Sigmoid colon (tissue), 7 donors: ENCODE data around the gene KIF5C. TPM values are rescaled to one million over a fixed set of nuclear protein-coding genes. Genes with fewer than 3 reads are reported as not detected.

Source experiments
- DNase-seq: peaks from one replicate; pipeline ENCODE4 v3.0.0-alpha.2; 2019
- H3K27ac ChIP-seq, 4 donors: fragments of 200-600 bp; sonication (generic); one replicate each; pipeline ENCODE4 v1.5.1; 2016 to 2019; ENCODE audit warnings: mild to moderate bottlenecking in 1 of 4
- H3K27me3 ChIP-seq, 3 donors: fragments of 200-600 bp; sonication (generic); one replicate each; pipeline ENCODE4 v1.5.1; 2019; ENCODE audit warnings: mild to moderate bottlenecking in 1 of 3
- H3K36me3 ChIP-seq, 4 donors: fragments of 200-600 bp; sonication (generic); one replicate each; pipeline ENCODE4 v1.5.1; 2016 to 2019
- H3K4me1 ChIP-seq, 4 donors: fragments of 200-600 bp; sonication (generic); one replicate each; pipeline ENCODE4 v1.5.1; 2017 to 2019
- H3K4me3 ChIP-seq, 4 donors: fragments of 200-600 bp; sonication (generic); one replicate each; pipeline ENCODE4 v1.5.1; 2017 to 2019; ENCODE audit warnings: mild to moderate bottlenecking in 2 of 4, moderate library complexity in 1 of 4
- H3K9me3 ChIP-seq, 4 donors: fragments of 200-600 bp in 3 of 4; sonication (generic) in 3 of 4; one replicate each; pipeline versions ENCODE4 v1.5.1 to v1.6.1; 2013 to 2019
- CTCF ChIP-seq, 4 experiments: fragments of 450-650 bp in 3 of 4; fragments of 200-600 bp in 1 of 4; IDR thresholded peaks; one replicate each; pipeline ENCODE4 v1.5.1; 2016 to 2019; ENCODE audit warnings: antibody characterized with exemption in 4 of 4, mild to moderate bottlenecking in 3 of 4, moderate library complexity in 2 of 4
- EP300 ChIP-seq, 4 donors: sonication (generic); formaldehyde crosslinking; IDR thresholded peaks; one replicate each; pipeline ENCODE4 v1.6.1; 2017; ENCODE audit warnings: antibody characterized with exemption in 4 of 4
- POLR2A ChIP-seq, 2 donors: fragments of 450-650 bp; IDR thresholded peaks; one replicate each; pipeline ENCODE4 v1.6.1; 2016; ENCODE audit warnings: antibody characterized with exemption in 2 of 2, mild to moderate bottlenecking in 2 of 2, moderate library complexity in 2 of 2
- POLR2AphosphoS5 ChIP-seq, 4 donors: sonication (generic); formaldehyde crosslinking; IDR thresholded peaks; one replicate each; pipeline ENCODE4 v1.6.1; 2017; ENCODE audit warnings: antibody characterized with exemption in 4 of 4
- WGBS, 2 donors: extraction: QIAGEN DNeasy Blood & Tissue Kit; methylation state at CpG; one replicate each; pipeline ENCODE4 v1.1.7; 2013; 5-methylcytosine and 5-hydroxymethylcytosine counted together
- intact Hi-C: fragments of 100-400 bp; cut with DNase I; formaldehyde crosslinking; loops from one replicate; pipeline ENCODE4 v1.15.1; 2023
- polyA plus RNA-seq, 3 donors: library from polyadenylated mRNA; stranded (reverse); fragments of 200-250 nt; gene quantifications; one replicate each; pipeline ENCODE4 v1.2.3, GENCODE V29; 2013
- total RNA-seq, 4 donors: library from RNA; depleted of rRNA; stranded (reverse); fragments of >200 nt; gene quantifications; one replicate each; pipeline ENCODE4 v1.1.0, GENCODE V29; 2016
- donor health status: healthy with polysubstance abuse.
- donor health status: Bipolar disorder and iron deficiency.
- donor health status: healthy.

Gene KIF5C
- total and polyA plus RNA-seq, 7 donors, result 0.23 to 11.1 (median 7.3) TPM

DNA sequence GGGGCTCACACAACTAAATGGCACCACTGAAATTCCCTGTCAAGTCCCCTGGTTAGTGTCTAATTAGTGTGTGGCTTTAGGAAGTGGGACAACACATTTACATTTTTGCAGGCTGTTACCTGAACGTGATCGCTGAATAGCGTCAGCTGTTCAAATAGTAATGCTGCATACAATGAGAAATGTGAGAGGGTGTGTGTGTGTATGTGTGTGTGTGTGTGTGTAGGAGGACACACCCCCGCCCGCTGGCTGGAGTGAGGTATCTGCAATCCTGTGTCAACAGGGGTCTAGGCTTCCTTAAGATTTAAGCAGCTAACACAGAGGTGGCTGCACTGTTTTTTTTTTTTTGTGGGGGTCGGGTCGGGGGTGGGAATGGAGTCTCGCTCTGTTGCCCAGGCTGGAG lies 158.7 kb downstream of the KIF5C start:
- Histone ChIP-seq H3K9me3 (no peaks in the 10 kb centered on the region), H3K36me3 (no peaks in the 10 kb centered on the region), H3K4me1 (peaks cover 0 to 5% (median 5%) of the 10 kb centered on the region in 4 donors), H3K27me3 (peaks cover 0 to 36% (median 10%) of the 10 kb centered on the region in 3 donors), H3K27ac (no peak overlapping the region), H3K4me3 (no peak overlapping the region)
- WGBS, 2 donors, result 29 to 72% methylated on average over 8 of the region's 8 CpGs
- intact Hi-C loops, result no loop called here
- TF ChIP-seq POLR2AphosphoS5 (IDR thresholded peaks at IDR 0.05) (no peak), POLR2A (IDR thresholded peaks at IDR 0.05) (no peak), CTCF (IDR thresholded peaks at IDR 0.05) (no peak), EP300 (IDR thresholded peaks at IDR 0.05) (no peak)
- DNase-seq, result no peak

- Histone ChIP-seq H3K27ac (no peak overlapping the region), H3K27me3 (peaks cover 4 to 42% (median 15%) of the 10 kb centered on the region in 3 donors), H3K4me3 (no peak overlapping the region), H3K4me1 (peaks cover 0 to 10% (median 7%) of the 10 kb centered on the region in 4 donors), H3K9me3 (no peaks in the 10 kb centered on the region), H3K36me3 (no peaks in the 10 kb centered on the region)
- WGBS, 2 donors, result 79 to 81% methylated on average over 6 of the region's 6 CpGs
- intact Hi-C loops, result no loop called here
- TF ChIP-seq CTCF (IDR thresholded peaks at IDR 0.05), result no peak
- no peak for TF ChIP-seq POLR2A (IDR thresholded peaks at IDR 0.05)
- no peak for TF ChIP-seq EP300 (IDR thresholded peaks at IDR 0.05)
- TF ChIP-seq POLR2AphosphoS5 (IDR thresholded peaks at IDR 0.05), result no peak
- DNase-seq, result no peak
Observed at GRCh38 chr2:149034406-149034805, 159.4 kb downstream of the KIF5C start.

DNA sequence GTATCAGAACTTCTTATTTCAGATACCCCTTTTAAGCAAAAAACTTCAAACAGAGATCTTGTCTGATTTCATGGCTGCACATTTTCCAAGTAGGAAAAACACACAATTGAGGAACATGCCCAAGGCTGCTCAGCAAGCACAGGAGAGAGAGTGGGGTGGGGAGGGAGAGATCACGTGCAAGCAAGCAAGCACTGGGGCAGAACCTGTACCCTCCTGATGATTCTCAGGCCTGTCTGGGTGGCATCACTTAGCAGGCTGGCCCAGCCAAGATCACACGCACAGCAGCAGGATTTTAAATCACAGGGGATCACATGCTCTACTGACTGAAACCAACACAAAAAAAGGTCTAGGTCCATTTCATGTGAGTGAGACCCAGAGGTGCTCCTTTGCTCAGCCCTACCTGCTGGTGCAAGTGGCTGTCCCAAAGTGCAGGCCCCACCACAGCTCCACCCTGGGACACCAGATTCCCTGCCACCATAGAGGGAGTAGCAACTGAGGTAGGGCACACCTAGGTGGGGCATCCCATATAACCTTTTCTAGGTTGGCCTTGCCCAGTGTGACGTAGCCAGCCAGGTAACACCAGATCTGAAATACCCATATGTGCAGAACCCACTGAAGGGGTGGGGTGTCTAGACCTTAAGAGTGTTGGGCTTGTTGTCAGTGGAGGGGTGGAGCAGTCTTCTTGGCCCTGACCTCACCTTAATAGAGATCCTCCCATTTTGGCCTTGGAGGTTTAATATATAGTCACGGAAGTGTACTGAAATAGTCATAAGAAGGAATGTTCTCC lies 161.7 kb downstream of the KIF5C start:
- Histone ChIP-seq H3K4me3 (no peak overlapping the region), H3K27me3 (peaks cover 7 to 44% (median 15%) of the 10 kb centered on the region in 3 donors), H3K9me3 (no peaks in the 10 kb centered on the region), H3K36me3 (no peaks in the 10 kb centered on the region), H3K27ac (no peak overlapping the region), H3K4me1 (peaks cover 0 to 10% (median 7%) of the 10 kb centered on the region in 4 donors)
- 84 to 89% methylated on average over 4 of the region's 4 CpGs for WGBS, 2 donors
- intact Hi-C loops, result no loop called here
- no peak for DNase-seq
- TF ChIP-seq POLR2A (IDR thresholded peaks at IDR 0.05), result no peak
- no peak for TF ChIP-seq EP300 (IDR thresholded peaks at IDR 0.05)
- no peak for TF ChIP-seq CTCF (IDR thresholded peaks at IDR 0.05)
- TF ChIP-seq POLR2AphosphoS5 (IDR thresholded peaks at IDR 0.05), result no peak

DNA sequence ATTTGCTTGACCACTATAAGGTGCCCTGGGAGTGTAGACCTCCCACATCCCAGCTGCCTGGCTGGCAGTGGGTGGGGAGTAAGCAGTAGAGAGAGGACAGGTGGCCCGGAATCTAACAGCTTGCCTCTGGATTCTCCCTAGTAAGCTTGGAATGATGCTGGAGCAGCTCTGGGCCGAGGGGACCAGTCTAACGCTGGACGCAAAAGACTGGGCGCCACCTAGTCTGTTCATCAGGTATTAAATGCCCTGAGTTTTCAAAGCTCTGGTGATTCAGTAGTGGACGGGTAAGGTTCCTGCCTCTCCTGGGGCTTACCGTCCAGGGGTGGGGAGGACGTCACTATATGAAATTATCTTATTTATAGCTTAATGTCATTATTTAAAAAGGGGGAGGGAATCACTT lies 162.8 kb downstream of the KIF5C start:
- Histone ChIP-seq H3K27ac (no peak overlapping the region), H3K9me3 (no peaks in the 10 kb centered on the region), H3K4me3 (no peak overlapping the region), H3K27me3 (peaks cover 7 to 44% (median 15%) of the 10 kb centered on the region in 3 donors), H3K4me1 (peaks cover 0 to 10% (median 7%) of the 10 kb centered on the region in 4 donors), H3K36me3 (no peaks in the 10 kb centered on the region)
- TF ChIP-seq POLR2A (IDR thresholded peaks at IDR 0.05), result no peak
- no peak for TF ChIP-seq POLR2AphosphoS5 (IDR thresholded peaks at IDR 0.05)
- no peak for TF ChIP-seq EP300 (IDR thresholded peaks at IDR 0.05)
- TF ChIP-seq CTCF (IDR thresholded peaks at IDR 0.05), result no peak
- no peak for DNase-seq
- WGBS, 2 donors, result 22 to 58% methylated on average over 8 of the region's 8 CpGs
- intact Hi-C loops, result no loop called here
